A549 (cell line): ENCODE data around the gene HNF4A. TPM values are rescaled to one million over a fixed set of nuclear protein-coding genes. Genes with fewer than 3 reads are reported as not detected.

Source experiments
- ATAC-seq, 2 experiments: fragments of 200-7000 bp in 1 of 2; fragments of >200 bp in 1 of 2; cut with Nextera tagmentation in 1 of 2; cut with Tn5 transposase in 1 of 2; 3 replicates each; pipeline versions ENCODE4 v1.8.0 to v1.9.1; 2018 to 2020; ENCODE audit warnings: mild to moderate bottlenecking in 1 of 2, moderate library complexity in 1 of 2
- CTCF ChIA-PET: fragments of 300-600 bp; sonication (Branson Sonifier 250); formaldehyde crosslinking; extraction: SDS; loops from one replicate; lab custom pipeline; 2021; ENCODE audit warnings: antibody characterized with exemption, inconsistent platforms; lab: Yijun Ruan, JAX
- POLR2A ChIA-PET: fragments of 350-600 bp; formaldehyde crosslinking; extraction: SDS; loops from one replicate; lab custom pipeline; 2021; ENCODE audit warnings: antibody characterized with exemption, inconsistent platforms; lab: Yijun Ruan, JAX
- DNase-seq, 2 experiments: peaks; one replicate each; pipeline versions ENCODE4 v3.0.0 to v3.0.0-alpha.2; 2011 to 2016; ENCODE audit warnings: low read depth in 1 of 2, low spot score in 1 of 2
- FAIRE-seq: peaks from 2 replicates; lab custom pipeline; 2011; peaks lifted over from hg19 to GRCh38; lab: Jason Lieb, UNC
- H3K27ac ChIP-seq, 2 experiments: fragments of >200 bp; sonication (Bioruptor Twin); formaldehyde crosslinking; 3 replicates each; pipeline ENCODE4 v1.5.1; 2016 to 2017
- H3K4me1 ChIP-seq: fragments of >200 bp; sonication (Bioruptor Twin); formaldehyde crosslinking; 3 replicates; pipeline ENCODE4 v1.6.1; 2016
- H3K4me2 ChIP-seq: fragments of >200 bp; sonication (Bioruptor Twin); formaldehyde crosslinking; 3 replicates; pipeline ENCODE4 v1.6.1; 2016
- H3K4me3 ChIP-seq: fragments of >200 bp; sonication (Bioruptor Twin); formaldehyde crosslinking; 3 replicates; pipeline ENCODE4 v1.5.1; 2016
- H3K9me3 ChIP-seq: fragments of >200 bp; sonication (Bioruptor Twin); formaldehyde crosslinking; 3 replicates; pipeline ENCODE4 v1.6.1; 2016
- ATOH8 ChIP-seq: fragments of 250-450 bp; sonication (Bioruptor Pico); IDR thresholded peaks from 2 replicates; pipeline ENCODE4 v1.5.0; 2020; ENCODE audit warnings: low read depth, mild to moderate bottlenecking, moderate library complexity
- CBX2 ChIP-seq: fragments of 200-600 bp; sonication (generic); IDR thresholded peaks from 2 replicates; pipeline ENCODE4 v1.6.1; 2016; ENCODE audit warnings: low read depth, mild to moderate bottlenecking, borderline replicate concordance
- CBX8 ChIP-seq: fragments of 200-600 bp; sonication (generic); IDR thresholded peaks from 2 replicates; pipeline ENCODE4 v1.6.1; 2016
- CEBPB ChIP-seq, 2 experiments: fragments of >200 bp in 1 of 2; sonication (Bioruptor Twin) in 1 of 2; formaldehyde crosslinking in 1 of 2; IDR thresholded peaks; 2 replicates each; pipeline ENCODE4 v1.6.1; 2012 to 2016
- CHD2 ChIP-seq: fragments of 150-350 bp; IDR thresholded peaks from 2 replicates; pipeline ENCODE4 v1.6.1; 2014; ENCODE audit warnings: low read length; ENCODE audit not compliant: partially characterized antibody
- CHD4 ChIP-seq: fragments of 200-600 bp; sonication (generic); IDR thresholded peaks from 2 replicates; pipeline ENCODE4 v1.6.1; 2016; ENCODE audit warnings: antibody characterized with exemption, mild to moderate bottlenecking, borderline replicate concordance
- CTCF ChIP-seq: fragments of >200 bp; sonication (Bioruptor Twin); formaldehyde crosslinking; IDR thresholded peaks from 3 replicates; pipeline ENCODE4 v1.5.1; 2016
- EHF ChIP-seq: fragments of 250-450 bp; sonication (Bioruptor Pico); IDR thresholded peaks from 2 replicates; pipeline ENCODE4 v1.5.0; 2020; ENCODE audit warnings: mild to moderate bottlenecking
- ESRRA ChIP-seq: fragments of 150-350 bp; IDR thresholded peaks from 2 replicates; pipeline ENCODE4 v1.6.1; 2014; ENCODE audit warnings: mild to moderate bottlenecking, low read length, borderline replicate concordance
- GATA3 ChIP-seq: IDR thresholded peaks from 2 replicates; pipeline ENCODE4 v1.6.1; 2012; ENCODE audit warnings: borderline replicate concordance
- HDAC2 ChIP-seq: fragments of 200-600 bp; sonication (generic); IDR thresholded peaks from 2 replicates; pipeline ENCODE4 v1.6.1; 2016
- JUN ChIP-seq, 2 experiments: fragments of >200 bp; sonication (Bioruptor Twin); formaldehyde crosslinking; IDR thresholded peaks; 2 replicates in 1 of 2; 3 replicates in 1 of 2; pipeline ENCODE4 v1.6.1; 2016 to 2017
- KDM5A ChIP-seq: fragments of 200-600 bp; sonication (generic); IDR thresholded peaks from 2 replicates; pipeline ENCODE4 v1.6.1; 2016; ENCODE audit warnings: antibody characterized with exemption, mild to moderate bottlenecking
- MAX ChIP-seq: IDR thresholded peaks from 2 replicates; pipeline ENCODE4 v1.6.1; 2012
- MYC ChIP-seq: IDR thresholded peaks from 2 replicates; pipeline ENCODE4 v1.6.1; 2012; ENCODE audit warnings: mild to moderate bottlenecking, inconsistent platforms, low read length, improper control_type of control experiment, borderline replicate concordance
- NPAS2 ChIP-seq: fragments of 250-450 bp; sonication (Bioruptor Pico); IDR thresholded peaks from 2 replicates; pipeline ENCODE4 v1.8.0; 2022; ENCODE audit warnings: mild to moderate bottlenecking, moderate library complexity, borderline replicate concordance
- PBX3 ChIP-seq: IDR thresholded peaks from 2 replicates; pipeline ENCODE4 v1.6.1; 2012
- PHF8 ChIP-seq: fragments of 200-600 bp; sonication (generic); IDR thresholded peaks from 2 replicates; pipeline ENCODE4 v1.6.1; 2016; ENCODE audit warnings: low read depth, mild to moderate bottlenecking, antibody characterized with exemption, moderate library complexity, borderline replicate concordance
- RARB ChIP-seq: fragments of 250-450 bp; sonication (Bioruptor Pico); IDR thresholded peaks from 2 replicates; pipeline ENCODE4 v1.8.0; 2021; ENCODE audit warnings: mild to moderate bottlenecking, moderate library complexity
- RCOR1 ChIP-seq: fragments of 150-350 bp; IDR thresholded peaks from 2 replicates; pipeline ENCODE4 v1.6.1; 2014; ENCODE audit warnings: antibody characterized with exemption, low read length, low read depth
- SREBF2 ChIP-seq: fragments of 450-650 bp; IDR thresholded peaks from 2 replicates; pipeline ENCODE4 v1.6.1; 2014; ENCODE audit warnings: mild to moderate bottlenecking, moderate library complexity
- ZC3H11A ChIP-seq: fragments of 450-650 bp; IDR thresholded peaks from 2 replicates; pipeline ENCODE4 v1.6.1; 2014; ENCODE audit warnings: antibody characterized with exemption, mild to moderate bottlenecking
- ZFP36 ChIP-seq: fragments of 450-650 bp; IDR thresholded peaks from 2 replicates; pipeline ENCODE4 v1.6.1; 2014; ENCODE audit warnings: borderline replicate concordance; ENCODE audit not compliant: partially characterized antibody
- ZSCAN20 ChIP-seq: fragments of 250-450 bp; sonication (Bioruptor Pico); IDR thresholded peaks from 2 replicates; pipeline ENCODE4 v1.8.0; 2022; ENCODE audit warnings: mild to moderate bottlenecking, moderate library complexity
- WGBS: methylation state at CpG from one replicate; pipeline ENCODE4 v1.1.6; 2017; ENCODE audit errors: missing lambda C conversion rate; 5-methylcytosine and 5-hydroxymethylcytosine counted together
- polyA plus RNA-seq, 4 experiments: library from polyadenylated mRNA; depleted of rRNA in 3 of 4; stranded (reverse); fragments of >200 nt; fragmentation: RNase III in 1 of 4; extraction: RNeasy Plus Mini Kit Qiagen cat#74134 plus additional on column Dnase treatment in 1 of 4; gene quantifications; 2 replicates in 3 of 4; 3 replicates in 1 of 4; pipeline ENCODE4 v1.2.3, GENCODE V29; 2011 to 2017

Gene HNF4A
- polyA plus RNA-seq, 2 of the 4 experiments (the other 2 are of a cell fraction) = 20.0 to 26.2 TPM

GRCh38 chr20:44429419-44430269, 74.1 kb downstream of the HNF4A start:
- Histone ChIP-seq H3K4me1 (no peaks in the 10 kb centered on the region), H3K27ac (no peak overlapping the region), H3K9me3 (no peaks in the 10 kb centered on the region), H3K4me3 (no peak overlapping the region), H3K4me2 (no peak overlapping the region)
- ATAC-seq = no peak
- TF ChIP-seq ZC3H11A = no peak
- no peak for TF ChIP-seq PBX3
- TF ChIP-seq SREBF2 = no peak
- TF ChIP-seq PHF8 = no peak
- no peak for TF ChIP-seq MAX
- CTCF ChIA-PET = no interaction called here
- POLR2A ChIA-PET = no interaction called here
- no peak for DNase-seq
- no peak for FAIRE-seq
- 84% methylated on average over 17 of the region's 17 CpGs for WGBS

DNA sequence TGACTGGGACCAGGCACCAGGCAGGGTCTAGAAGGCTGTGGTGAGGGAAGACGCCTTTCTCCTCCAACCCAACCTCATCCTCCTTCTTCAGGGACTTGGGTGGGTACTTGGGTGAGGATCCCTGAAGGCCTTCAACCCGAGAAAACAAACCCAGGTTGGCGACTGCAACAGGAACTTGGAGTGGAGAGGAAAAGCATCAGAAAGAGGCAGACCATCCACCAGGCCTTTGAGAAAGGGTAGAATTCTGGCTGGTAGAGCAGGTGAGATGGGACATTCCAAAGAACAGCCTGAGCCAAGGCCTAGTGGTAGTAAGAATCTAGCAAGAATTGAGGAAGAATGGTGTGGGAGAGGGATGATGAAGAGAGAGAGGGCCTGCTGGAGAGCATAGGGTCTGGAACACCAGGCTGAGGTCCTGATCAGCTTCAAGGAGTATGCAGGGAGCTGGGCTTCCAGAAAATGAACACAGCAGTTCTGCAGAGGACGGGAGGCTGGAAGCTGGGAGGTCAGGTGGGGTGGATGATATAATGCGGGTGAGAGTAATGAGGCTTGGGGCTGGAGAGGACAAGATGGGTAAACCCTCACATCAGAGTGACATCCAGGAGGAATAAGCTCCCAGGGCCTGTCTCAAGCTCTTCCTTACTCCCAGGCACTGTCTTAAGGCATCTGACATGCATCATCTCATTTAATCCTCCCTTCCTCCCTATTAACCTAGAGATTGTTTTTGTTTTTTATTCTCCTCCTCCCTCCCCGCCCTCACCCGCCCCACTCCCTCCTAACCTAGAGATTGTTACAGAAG, 75.0 kb downstream of the HNF4A start:
- CTCF ChIA-PET = interaction anchor here (1.0 to 1.3 kb wide), 2 partner anchors 9 to 16 kb away, joined by 3 to 6 read pairs; no protein-coding TSS in a partner anchor
- Histone ChIP-seq H3K27ac (no peak overlapping the region), H3K9me3 (no peaks in the 10 kb centered on the region), H3K4me2 (no peak overlapping the region), H3K4me1 (peaks cover 3% of the 10 kb centered on the region), H3K4me3 (no peak overlapping the region)
- ATAC-seq (no peak), FAIRE-seq (no peak), DNase-seq (no peak)
- POLR2A ChIA-PET = no interaction called here
- TF ChIP-seq CEBPB (IDR thresholded peaks at IDR 0.05) (no peak), ESRRA (no peak), GATA3 (no peak), NPAS2 (CRISPR knock-in tag) (no peak), JUN (IDR thresholded peaks at IDR 0.05) (no peak), CHD4 (no peak), CTCF (no peak), RARB (CRISPR knock-in tag) (no peak), ZC3H11A (no peak), CBX8 (no peak), CBX2 (no peak), EHF (no peak), CHD2 (no peak), MYC (no peak), HDAC2 (no peak), ZFP36 (no peak), ATOH8 (CRISPR knock-in tag) (no peak), RCOR1 (no peak), KDM5A (no peak), ZSCAN20 (CRISPR knock-in tag) (no peak)
- 86% methylated on average over 6 of the region's 7 CpGs for WGBS
